GM21576 (cell line): Measurements from ENCODE around the gene RNF4.
"Not testable (repeated sequence)": the region's sequence is repeated elsewhere in the genome, so short reads cannot be mapped to it uniquely, and the experiment has no call there.

Experiments
- ATAC-seq: cut with Tn5 transposase; IDR thresholded peaks from one replicate; pipeline ENCODE4 v1.9.1; 2021; ENCODE audit warnings: mild to moderate bottlenecking, moderate library complexity; ENCODE audit not compliant: unreplicated experiment

Gene RNF4

DNA sequence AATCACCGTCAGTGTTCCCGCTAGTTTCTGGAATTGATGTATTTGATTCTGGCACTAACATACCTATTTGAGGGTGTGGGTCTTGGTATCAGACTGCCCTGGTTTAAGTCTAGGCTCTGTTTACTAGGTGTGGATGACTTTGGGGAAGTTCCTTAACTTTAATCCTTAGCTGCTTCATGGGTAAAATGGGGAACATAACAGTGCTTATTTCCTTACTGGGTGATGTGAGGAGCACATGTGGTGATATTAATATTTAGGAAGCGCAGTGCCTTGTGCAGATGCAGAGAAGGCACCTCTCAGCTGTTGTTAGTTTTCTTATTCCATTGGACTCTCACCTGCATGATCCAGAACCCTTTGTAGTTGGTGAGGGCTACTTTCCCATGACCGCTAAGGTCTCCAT, 17.1 kb downstream of the RNF4 start:
- no peak for ATAC-seq

- no peak for ATAC-seq
Observed at GRCh38 chr4:2486981-2487380, 18.1 kb downstream of the RNF4 start.

DNA sequence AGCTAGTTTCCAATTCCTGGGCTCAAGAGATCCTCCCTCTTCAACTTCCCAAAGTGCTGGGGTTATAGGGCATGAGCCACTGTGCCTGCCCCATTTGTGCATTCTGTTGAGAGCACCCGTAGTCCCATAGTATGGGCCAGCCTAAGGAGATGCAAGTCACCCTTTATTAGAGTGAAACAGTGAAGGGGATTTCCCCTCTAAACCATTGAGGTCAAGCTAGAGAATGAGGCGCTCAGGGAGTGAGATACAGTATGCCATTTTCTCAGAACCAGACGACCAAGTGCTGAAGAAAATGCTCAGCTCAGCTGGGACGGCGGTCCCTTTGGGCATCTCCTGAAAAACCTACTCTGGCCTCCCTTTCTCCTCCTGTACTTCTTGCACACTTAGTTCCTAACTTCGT, 18.7 kb downstream of the RNF4 start:
- ATAC-seq = peak; percentile 63

- no peak for ATAC-seq
Observed at GRCh38 chr4:2489081-2489805, 20.3 kb downstream of the RNF4 start.

GRCh38 chr4:2489841-2490552, 21.1 kb downstream of the RNF4 start:
- ATAC-seq = no peak

DNA sequence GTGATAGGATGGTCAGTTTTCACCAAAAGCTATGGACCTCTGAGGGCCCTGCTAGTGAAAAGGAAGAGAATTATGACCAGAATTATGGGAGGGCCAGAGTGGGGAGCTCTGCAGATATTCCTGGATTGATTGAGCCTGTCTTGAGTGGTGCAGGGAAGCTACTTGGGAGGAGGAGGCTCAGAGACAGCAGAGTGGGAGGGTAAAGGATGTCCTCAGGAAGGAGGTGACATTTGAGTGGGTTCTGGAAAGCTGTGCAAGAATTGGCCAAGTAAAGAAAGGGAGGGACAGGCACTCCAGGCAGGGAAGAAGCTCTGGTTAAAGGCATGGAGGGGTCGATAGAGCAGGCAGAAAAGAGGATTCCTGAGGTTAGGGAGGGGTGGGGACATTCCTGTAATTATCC, 24.1 kb downstream of the RNF4 start:
- no peak for ATAC-seq

DNA sequence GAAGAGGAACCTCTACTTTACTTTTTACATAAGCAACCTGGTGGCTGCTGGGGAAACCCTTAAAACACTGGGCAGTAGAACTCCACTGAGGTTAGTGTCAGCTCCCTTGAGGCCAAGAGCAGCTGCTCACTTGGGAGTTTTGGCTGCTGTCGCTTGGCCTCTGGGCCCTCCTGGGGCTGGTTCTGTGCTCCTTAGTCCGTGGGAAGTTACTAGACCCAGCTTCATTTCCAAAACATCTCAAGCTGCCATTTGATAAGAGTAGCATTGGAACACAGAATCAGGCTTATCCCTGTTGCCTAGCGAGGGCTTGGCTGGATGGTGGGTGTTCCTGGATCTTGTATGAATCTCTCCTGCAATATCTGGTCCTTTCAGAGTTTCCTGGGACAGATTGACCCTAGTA, 26.1 kb downstream of the RNF4 start:
- no peak for ATAC-seq

DNA sequence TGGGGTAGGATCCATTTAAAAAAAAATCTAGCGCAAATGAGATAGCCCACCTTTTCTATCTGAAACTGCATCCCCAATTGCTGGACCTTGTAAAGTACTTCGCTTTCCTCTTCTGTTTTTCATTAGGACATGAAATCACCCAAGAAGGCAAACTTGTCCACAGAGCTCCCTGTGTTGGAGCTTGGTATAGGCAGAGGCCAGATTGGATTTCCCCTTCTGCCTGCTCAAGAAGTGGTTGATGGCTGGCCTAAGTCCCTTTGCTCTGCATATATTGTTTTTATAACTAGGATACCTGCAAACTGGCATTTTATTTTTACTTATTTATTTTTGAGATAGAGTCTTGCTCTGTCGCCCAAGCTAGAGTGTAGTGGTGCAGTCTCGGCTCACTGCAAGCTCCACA, 28.4 kb downstream of the RNF4 start:
- no peak for ATAC-seq

DNA sequence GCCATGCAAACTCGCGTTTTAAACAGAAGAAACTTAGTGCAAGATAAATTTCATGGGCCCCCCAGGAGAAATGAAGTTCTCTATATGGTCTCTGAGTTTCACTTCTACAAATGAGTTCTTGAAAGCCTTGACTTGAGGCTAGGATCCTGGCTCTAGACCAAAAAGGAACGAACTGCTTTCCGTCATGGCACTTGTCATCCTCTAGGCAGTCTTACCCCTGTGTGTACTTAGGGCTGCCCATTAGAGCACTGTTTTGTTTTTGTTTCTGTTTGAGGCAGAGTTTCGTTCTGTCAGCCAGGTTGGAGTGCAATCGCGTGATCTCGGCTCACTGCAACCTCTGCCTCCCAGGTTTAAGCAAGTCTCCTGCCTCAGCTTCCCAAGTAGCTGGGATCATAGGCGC, 29.0 kb downstream of the RNF4 start:
- peak; percentile 89 for ATAC-seq

GRCh38 chr4:2500547-2500946, 31.6 kb downstream of the RNF4 start:
- ATAC-seq = no peak

DNA sequence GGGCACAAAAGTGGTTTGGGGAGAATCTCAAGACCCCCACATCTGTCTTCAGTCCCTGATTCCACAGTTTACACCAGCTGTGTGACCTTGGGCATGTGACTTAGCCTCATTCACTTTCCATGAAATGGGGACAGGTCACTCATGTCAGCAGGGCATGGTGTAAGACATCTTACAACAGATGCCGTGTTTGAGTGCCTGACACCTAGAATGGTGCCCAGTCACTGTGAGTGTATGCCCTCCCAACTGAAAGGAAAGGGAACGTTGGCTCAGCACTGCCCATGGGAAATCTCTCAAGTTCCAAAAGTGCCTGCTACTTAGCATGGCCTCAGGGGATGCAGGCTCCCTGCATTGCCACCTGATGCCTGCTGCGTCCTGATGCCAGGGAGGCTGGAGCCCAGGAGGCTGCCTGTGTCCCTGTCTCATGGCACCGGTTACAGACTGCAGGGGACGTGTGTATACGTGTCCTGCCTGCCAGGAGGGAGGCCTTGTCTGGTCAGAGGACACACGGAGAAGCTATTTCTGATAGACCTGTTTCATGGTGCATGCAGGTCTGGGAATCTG, 32.2 kb downstream of the RNF4 start:
- no peak for ATAC-seq

DNA sequence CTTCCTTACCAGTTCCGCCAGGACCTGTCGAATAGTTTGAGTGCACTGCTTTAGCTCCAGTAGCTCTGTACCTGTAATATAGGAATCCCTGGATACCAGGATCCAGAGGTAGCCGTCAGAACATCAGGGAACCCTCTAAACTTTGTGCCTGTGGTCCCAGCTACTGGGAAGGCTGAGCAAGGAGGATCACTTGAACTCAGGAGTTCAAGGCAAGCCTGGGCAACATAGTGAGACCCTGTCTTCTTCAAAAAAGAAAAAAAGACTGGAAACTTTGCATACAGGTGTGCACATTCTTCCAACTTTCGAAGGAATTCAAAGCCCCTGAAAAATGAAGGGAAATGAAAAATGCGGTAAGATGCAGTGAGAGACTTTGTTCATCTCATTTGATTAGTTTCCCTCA, 34.9 kb downstream of the RNF4 start:
- no peak for ATAC-seq

- ATAC-seq = no peak
Observed at GRCh38 chr4:2507259-2507658, 38.4 kb downstream of the RNF4 start.

DNA sequence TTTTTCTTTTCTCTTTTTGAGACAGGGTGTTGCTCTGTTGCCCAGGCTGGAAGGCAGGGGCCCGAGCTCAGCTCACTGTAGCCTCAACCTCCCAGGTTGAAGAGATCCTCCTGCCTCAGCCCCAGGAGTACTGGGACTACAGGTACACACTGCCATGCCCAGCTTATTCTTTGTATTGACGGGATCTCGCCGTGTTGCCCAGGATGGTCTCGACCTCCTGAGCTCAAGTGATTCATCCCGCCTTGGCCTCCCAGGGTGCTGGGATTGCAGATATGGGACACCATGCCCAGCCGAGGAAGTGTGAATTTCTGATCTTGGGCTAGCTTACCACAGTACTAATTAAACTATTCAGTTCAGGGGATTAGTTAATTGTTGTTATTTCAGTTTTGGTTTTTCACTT, 38.9 kb downstream of the RNF4 start:
- no peak for ATAC-seq

GRCh38 chr4:2510351-2511259, 41.7 kb downstream of the RNF4 start:
- ATAC-seq = no peak

- no peak for ATAC-seq
Observed at GRCh38 chr4:2511645-2512131, 42.8 kb downstream of the RNF4 start.

DNA sequence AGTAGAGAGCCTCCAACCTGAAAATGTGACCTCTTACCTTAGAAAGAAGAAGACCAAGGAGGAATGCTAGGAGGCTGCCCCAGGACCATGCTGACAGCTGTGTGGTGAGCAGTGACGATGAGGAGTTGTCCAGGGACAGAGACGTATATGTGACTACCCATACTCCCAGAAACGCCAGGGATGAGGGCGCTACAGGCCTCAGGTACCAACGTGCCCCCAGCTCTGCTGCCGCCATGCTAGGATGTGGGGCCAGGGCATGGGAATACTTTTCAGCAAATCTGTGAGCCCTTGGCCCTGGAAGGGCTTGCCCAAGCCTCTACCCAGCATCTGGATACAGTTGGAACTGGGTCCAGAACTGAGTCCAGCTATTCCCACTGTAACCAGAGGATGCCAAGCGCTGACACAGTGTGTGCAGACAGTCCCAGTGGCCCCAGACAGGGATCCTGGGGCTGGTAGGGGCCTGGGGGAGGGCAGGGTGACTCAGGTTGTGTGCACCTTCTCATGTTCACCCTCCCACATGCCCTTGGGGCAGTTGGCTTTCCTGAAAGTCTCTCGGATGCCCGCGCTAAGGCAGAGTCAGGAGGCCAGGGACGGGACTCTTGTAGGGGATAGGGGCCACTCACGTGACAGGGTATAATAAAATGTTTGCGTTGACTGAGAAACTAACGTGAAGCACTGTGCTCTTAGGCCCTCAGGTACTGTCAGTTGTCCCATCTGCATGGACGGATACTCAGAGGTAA, 43.7 kb downstream of the RNF4 start:
- ATAC-seq = no peak

DNA sequence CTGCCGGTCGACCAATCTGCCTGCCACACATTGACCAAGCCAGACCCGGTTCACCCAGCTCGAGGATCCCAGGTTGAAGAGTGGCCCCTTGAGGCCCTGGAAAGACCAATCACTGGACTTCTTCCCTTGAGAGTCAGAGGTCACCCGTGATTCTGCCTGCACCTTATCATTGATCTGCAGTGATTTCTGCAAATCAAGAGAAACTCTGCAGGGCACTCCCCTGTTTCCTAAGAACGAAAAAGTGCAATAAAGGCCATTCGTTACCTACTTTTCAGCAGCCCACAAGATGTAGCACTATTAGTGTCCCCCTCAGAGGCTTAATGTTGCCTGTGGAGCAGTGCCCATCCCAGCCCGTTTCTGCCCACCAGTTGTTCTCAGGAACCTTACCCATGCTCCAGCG, 45.3 kb downstream of the RNF4 start:
- ATAC-seq = not testable (repeated sequence)

- not testable (repeated sequence) for ATAC-seq
Observed at GRCh38 chr4:2514944-2515343, 46.0 kb downstream of the RNF4 start.

- ATAC-seq = no peak
Observed at GRCh38 chr4:2515830-2516550, 47.1 kb downstream of the RNF4 start.
